ENCODE measurements around the gene PRICKLE2.

The PRICKLE2 gene

GRCh38 chr3:64074895-64075679, 150.2 kb downstream of the PRICKLE2 start:
- TF ChIP-seq TAF1 (IDR thresholded peaks at IDR 0.05; ENCODE audit: borderline replicate concordance, insufficient read depth, low read length) (no peak), POLR2AphosphoS5 (IDR thresholded peaks at IDR 0.05; ENCODE audit: low read depth, low read length) (no peak), SIN3A (IDR thresholded peaks at IDR 0.05; ENCODE audit: borderline replicate concordance, insufficient read depth, low read length) (no peak), FOXP2 (optimal IDR thresholded peaks at IDR 0.05; ENCODE audit: borderline replicate concordance, extremely low read depth, extremely low read length, insufficient read depth) (no peak)
- TF ChIP-seq, protein P1, sequence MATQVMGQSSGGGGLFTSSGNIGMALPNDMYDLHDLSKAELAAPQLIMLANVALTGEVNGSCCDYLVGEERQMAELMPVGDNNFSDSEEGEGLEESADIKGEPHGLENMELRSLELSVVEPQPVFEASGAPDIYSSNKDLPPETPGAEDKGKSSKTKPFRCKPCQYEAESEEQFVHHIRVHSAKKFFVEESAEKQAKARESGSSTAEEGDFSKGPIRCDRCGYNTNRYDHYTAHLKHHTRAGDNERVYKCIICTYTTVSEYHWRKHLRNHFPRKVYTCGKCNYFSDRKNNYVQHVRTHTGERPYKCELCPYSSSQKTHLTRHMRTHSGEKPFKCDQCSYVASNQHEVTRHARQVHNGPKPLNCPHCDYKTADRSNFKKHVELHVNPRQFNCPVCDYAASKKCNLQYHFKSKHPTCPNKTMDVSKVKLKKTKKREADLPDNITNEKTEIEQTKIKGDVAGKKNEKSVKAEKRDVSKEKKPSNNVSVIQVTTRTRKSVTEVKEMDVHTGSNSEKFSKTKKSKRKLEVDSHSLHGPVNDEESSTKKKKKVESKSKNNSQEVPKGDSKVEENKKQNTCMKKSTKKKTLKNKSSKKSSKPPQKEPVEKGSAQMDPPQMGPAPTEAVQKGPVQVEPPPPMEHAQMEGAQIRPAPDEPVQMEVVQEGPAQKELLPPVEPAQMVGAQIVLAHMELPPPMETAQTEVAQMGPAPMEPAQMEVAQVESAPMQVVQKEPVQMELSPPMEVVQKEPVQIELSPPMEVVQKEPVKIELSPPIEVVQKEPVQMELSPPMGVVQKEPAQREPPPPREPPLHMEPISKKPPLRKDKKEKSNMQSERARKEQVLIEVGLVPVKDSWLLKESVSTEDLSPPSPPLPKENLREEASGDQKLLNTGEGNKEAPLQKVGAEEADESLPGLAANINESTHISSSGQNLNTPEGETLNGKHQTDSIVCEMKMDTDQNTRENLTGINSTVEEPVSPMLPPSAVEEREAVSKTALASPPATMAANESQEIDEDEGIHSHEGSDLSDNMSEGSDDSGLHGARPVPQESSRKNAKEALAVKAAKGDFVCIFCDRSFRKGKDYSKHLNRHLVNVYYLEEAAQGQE (IDR thresholded peaks at IDR 0.05; ENCODE audit: insufficient read depth in 1 of 2, low read depth in 2 of 2, low read length in 2 of 2) = no peak

DNA sequence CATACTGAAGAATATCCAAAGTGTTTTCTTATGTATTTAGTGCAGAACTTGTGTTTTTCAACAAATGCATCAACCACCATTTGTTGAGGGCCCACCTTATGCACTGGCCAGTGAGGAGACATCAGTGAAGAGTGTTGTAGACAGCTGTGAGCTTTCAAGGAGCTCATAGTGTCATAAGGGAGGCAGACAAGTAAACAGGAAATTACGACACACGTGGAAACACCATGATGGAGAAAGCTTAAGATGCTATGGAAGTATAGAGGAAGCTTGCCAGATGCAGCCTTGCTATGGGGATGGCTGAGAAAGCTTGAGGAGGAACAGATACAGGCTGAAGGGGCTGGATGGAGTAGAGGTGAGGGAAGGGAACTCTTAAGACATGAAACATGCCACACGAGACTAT, 151.2 kb downstream of the PRICKLE2 start:
- TF ChIP-seq, protein P1 (IDR thresholded peaks at IDR 0.05; ENCODE audit: insufficient read depth in 1 of 2, low read depth in 2 of 2, low read length in 2 of 2) = no peak
- TF ChIP-seq FOXP2 (optimal IDR thresholded peaks at IDR 0.05; ENCODE audit: borderline replicate concordance, extremely low read depth, extremely low read length, insufficient read depth) (peak; percentile 80), POLR2AphosphoS5 (IDR thresholded peaks at IDR 0.05; ENCODE audit: low read depth, low read length) (no peak), TAF1 (IDR thresholded peaks at IDR 0.05; ENCODE audit: borderline replicate concordance, insufficient read depth, low read length) (no peak), SIN3A (IDR thresholded peaks at IDR 0.05; ENCODE audit: borderline replicate concordance, insufficient read depth, low read length) (no peak)

GRCh38 chr3:64073158-64073761, 152.0 kb downstream of the PRICKLE2 start:
- TF ChIP-seq POLR2AphosphoS5 (IDR thresholded peaks at IDR 0.05; ENCODE audit: low read depth, low read length) = no peak
- no peak for TF ChIP-seq TAF1 (IDR thresholded peaks at IDR 0.05; ENCODE audit: borderline replicate concordance, insufficient read depth, low read length)
- TF ChIP-seq FOXP2 (optimal IDR thresholded peaks at IDR 0.05; ENCODE audit: borderline replicate concordance, extremely low read depth, extremely low read length, insufficient read depth) = no peak
- TF ChIP-seq, protein P1 (IDR thresholded peaks at IDR 0.05; ENCODE audit: insufficient read depth in 1 of 2, low read depth in 2 of 2, low read length in 2 of 2) = peak in 1 of 2 experiments; percentile 41; a peak in 1 of 4 replicates
- TF ChIP-seq SIN3A (IDR thresholded peaks at IDR 0.05; ENCODE audit: borderline replicate concordance, insufficient read depth, low read length) = no peak

DNA sequence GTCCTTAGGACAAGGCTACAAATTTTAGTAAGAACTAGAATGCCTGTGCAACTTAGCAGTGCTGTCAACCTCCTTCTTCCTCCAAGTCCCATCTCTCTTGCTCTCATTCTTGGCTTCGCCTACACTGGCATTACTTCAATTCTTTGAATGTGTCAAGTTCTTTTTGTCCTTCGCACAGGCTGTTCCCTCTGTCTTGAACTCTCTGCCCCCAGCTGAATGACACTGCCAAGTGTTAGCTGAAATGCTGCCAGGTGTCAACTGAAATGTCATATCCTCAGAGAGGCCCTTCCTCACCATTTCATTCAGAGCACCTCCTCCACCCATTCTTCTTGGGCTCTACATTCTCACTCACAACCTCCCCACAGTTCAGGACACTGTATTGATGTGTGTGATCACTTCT, 153.1 kb downstream of the PRICKLE2 start:
- TF ChIP-seq POLR2AphosphoS5 (IDR thresholded peaks at IDR 0.05; ENCODE audit: low read depth, low read length) (no peak), TAF1 (IDR thresholded peaks at IDR 0.05; ENCODE audit: borderline replicate concordance, insufficient read depth, low read length) (no peak), SIN3A (IDR thresholded peaks at IDR 0.05; ENCODE audit: borderline replicate concordance, insufficient read depth, low read length) (no peak), FOXP2 (optimal IDR thresholded peaks at IDR 0.05; ENCODE audit: borderline replicate concordance, extremely low read depth, extremely low read length, insufficient read depth) (no peak)
- TF ChIP-seq, protein P1 (IDR thresholded peaks at IDR 0.05; ENCODE audit: insufficient read depth in 1 of 2, low read depth in 2 of 2, low read length in 2 of 2) = no peak

Measured in PFSK-1 (cell line).